Nephron progenitor cell (in vitro differentiated cells): ENCODE measurements around the gene USP34.
"Not testable (repeated sequence)": the region's sequence is repeated elsewhere in the genome, so short reads cannot be mapped to it uniquely, and the experiment has no call there.

Source experiments
- DNase-seq: peaks from one replicate; pipeline ENCODE4 v3.0.0; 2021
- H3K27ac Mint-ChIP-seq: 2 replicates; pipeline ENCODE4 v1.8.0; 2021; ENCODE audit warnings: mild to moderate bottlenecking, moderate library complexity, mixed read lengths
- H3K27me3 Mint-ChIP-seq: 2 replicates; pipeline ENCODE4 v1.8.0; 2021; ENCODE audit warnings: mild to moderate bottlenecking, low read depth, mixed read lengths; ENCODE audit not compliant: poor library complexity
- H3K36me3 Mint-ChIP-seq: 2 replicates; pipeline ENCODE4 v1.8.0; 2021; ENCODE audit warnings: low read depth, mixed read lengths
- H3K4me1 Mint-ChIP-seq: 2 replicates; pipeline ENCODE4 v1.8.0; 2021; ENCODE audit warnings: mixed read lengths
- H3K4me3 Mint-ChIP-seq: 2 replicates; pipeline ENCODE4 v1.8.0; 2021; ENCODE audit warnings: mild to moderate bottlenecking, moderate library complexity, mixed read lengths
- H3K9me3 Mint-ChIP-seq: 2 replicates; pipeline ENCODE4 v1.8.0; 2021; ENCODE audit warnings: mild to moderate bottlenecking, moderate library complexity, mixed read lengths
- CTCF ChIP-seq: fragments of 200-600 bp; sonication (generic); IDR thresholded peaks from 2 replicates; pipeline ENCODE4 v1.5.0; 2021; ENCODE audit warnings: antibody characterized with exemption

USP34 gene

GRCh38 chr2:61162721-61163120 is 308.2 kb downstream of the USP34 start:
- H3K4me1 Mint-ChIP-seq = no peaks in the 10 kb centered on the region
- no peak overlapping the region for H3K27ac Mint-ChIP-seq
- no peak overlapping the region for H3K4me3 Mint-ChIP-seq
- H3K9me3 Mint-ChIP-seq = peaks cover 9% of the 10 kb centered on the region
- H3K27me3 Mint-ChIP-seq = no peaks in the 10 kb centered on the region
- peaks cover 86% of the 10 kb centered on the region for H3K36me3 Mint-ChIP-seq
- no peak for DNase-seq
- TF ChIP-seq CTCF = no peak

GRCh38 chr2:61161888-61162287 is 309.0 kb downstream of the USP34 start, which contains the start of gene C2orf74:
C2orf74 (plus strand) TSS chr2:61162188; CDS start chr2:61162515, 327 bp downstream.
- no peak for DNase-seq
- no peaks in the 10 kb centered on the region for H3K4me1 Mint-ChIP-seq
- TF ChIP-seq CTCF = no peak
- H3K27me3 Mint-ChIP-seq = no peaks in the 10 kb centered on the region
- H3K27ac Mint-ChIP-seq = no peak within 1 kb of the TSS
- no peak within 1 kb of the TSS for H3K4me3 Mint-ChIP-seq
- H3K9me3 Mint-ChIP-seq = peaks cover 9% of the 10 kb centered on the region
- H3K36me3 Mint-ChIP-seq = peaks cover 86% of the 10 kb centered on the region

GRCh38 chr2:61158356-61158955 is 312.4 kb downstream of the USP34 start:
- no peak for TF ChIP-seq CTCF
- Mint-ChIP-seq H3K36me3 (peaks cover 72% of the 10 kb centered on the region), H3K27ac (no peak overlapping the region), H3K4me3 (no peak overlapping the region), H3K9me3 (peaks cover 9% of the 10 kb centered on the region), H3K4me1 (no peaks in the 10 kb centered on the region), H3K27me3 (no peaks in the 10 kb centered on the region)
- no peak for DNase-seq

- Mint-ChIP-seq H3K9me3 (peaks cover 9% of the 10 kb centered on the region), H3K27ac (peak overlapping the region; percentile 83), H3K36me3 (peaks cover 64% of the 10 kb centered on the region), H3K27me3 (no peaks in the 10 kb centered on the region), H3K4me3 (no peak overlapping the region), H3K4me1 (no peaks in the 10 kb centered on the region)
- no peak for DNase-seq
- TF ChIP-seq CTCF = no peak
These were observed 313.4 kb downstream of the USP34 start for GRCh38 chr2:61157371-61158003.

GRCh38 chr2:61151436-61151835 is 319.5 kb downstream of the USP34 start:
- H3K9me3 Mint-ChIP-seq = peaks cover 13% of the 10 kb centered on the region
- H3K4me3 Mint-ChIP-seq = no peak overlapping the region
- peak overlapping the region; percentile 78 for H3K27ac Mint-ChIP-seq
- H3K36me3 Mint-ChIP-seq = peaks cover 52% of the 10 kb centered on the region
- H3K4me1 Mint-ChIP-seq = no peaks in the 10 kb centered on the region
- peaks cover 6% of the 10 kb centered on the region for H3K27me3 Mint-ChIP-seq
- TF ChIP-seq CTCF = no peak
- no peak for DNase-seq

GRCh38 chr2:61149074-61149473 is 321.8 kb downstream of the USP34 start:
- H3K4me1 Mint-ChIP-seq = peaks cover 6% of the 10 kb centered on the region
- DNase-seq = no peak
- H3K9me3 Mint-ChIP-seq = peaks cover 18% of the 10 kb centered on the region
- peaks cover 49% of the 10 kb centered on the region for H3K36me3 Mint-ChIP-seq
- no peak for TF ChIP-seq CTCF
- H3K27me3 Mint-ChIP-seq = peaks cover 6% of the 10 kb centered on the region
- no peak overlapping the region for H3K27ac Mint-ChIP-seq
- H3K4me3 Mint-ChIP-seq = no peak overlapping the region

- H3K9me3 Mint-ChIP-seq = peaks cover 18% of the 10 kb centered on the region
- H3K27me3 Mint-ChIP-seq, DNase-seq, H3K4me1 Mint-ChIP-seq, H3K4me3 Mint-ChIP-seq, H3K27ac Mint-ChIP-seq: not testable (repeated sequence)
- H3K36me3 Mint-ChIP-seq = peaks cover 45% of the 10 kb centered on the region
These were observed 322.8 kb downstream of the USP34 start for GRCh38 chr2:61148091-61148490.
